Caco-2 (cell line): ENCODE results near the gene ATP1A4. TPM values are rescaled to one million over a fixed set of nuclear protein-coding genes. Genes with fewer than 3 reads are reported as not detected.

Source experiments
- BruUV-seq: library from RNA; stranded (reverse); fragments of 400-500 nt; replicated peaks from 2 replicates; lab custom pipeline; 2021; lab: Mats Ljungman, UMichigan
- CTCF ChIA-PET: fragments of 300-600 bp; sonication (Branson Sonifier 250); formaldehyde crosslinking; loops from one replicate; lab custom pipeline; 2022; ENCODE audit warnings: antibody characterized with exemption; lab: Charles Lee
- POLR2A ChIA-PET: fragments of 300-600 bp; sonication (Branson Sonifier 250); formaldehyde crosslinking; loops from one replicate; lab custom pipeline; 2022; ENCODE audit warnings: antibody characterized with exemption; lab: Charles Lee
- DNase-seq, 2 experiments: peaks; one replicate each; pipeline versions ENCODE4 v3.0.0 to v3.0.0-alpha.2; 2020 to 2022
- H3K27me3 ChIP-seq: replicated peaks from 2 replicates; pipeline ENCODE4 v1.6.0; 2011; ENCODE audit warnings: low read length; ENCODE audit not compliant: control insufficient read depth, insufficient read depth
- H3K36me3 ChIP-seq: 2 replicates; pipeline ENCODE4 v1.5.1; 2011; ENCODE audit warnings: low read length; ENCODE audit not compliant: control insufficient read depth, insufficient read depth
- H3K4me1 ChIP-seq: fragments of 250-450 bp; sonication (Bioruptor Pico); 2 replicates; pipeline ENCODE4 v1.5.1; 2020; ENCODE audit warnings: mild to moderate bottlenecking
- H3K4me3 ChIP-seq: 2 replicates; pipeline ENCODE4 v1.5.1; 2011; ENCODE audit warnings: low read depth, mild to moderate bottlenecking, control low read depth, low read length
- H3K9me3 ChIP-seq: fragments of 250-450 bp; sonication (Bioruptor Pico); 2 replicates; pipeline ENCODE4 v1.5.1; 2020; ENCODE audit warnings: mild to moderate bottlenecking, moderate library complexity
- H3K27ac Mint-ChIP-seq: one replicate; pipeline ENCODE4 v1.8.0; 2022; ENCODE audit warnings: mixed read lengths; ENCODE audit not compliant: unreplicated experiment
- H3K27me3 Mint-ChIP-seq: one replicate; pipeline ENCODE4 v1.8.0; 2022; ENCODE audit warnings: mixed read lengths; ENCODE audit not compliant: insufficient read depth, unreplicated experiment
- H3K36me3 Mint-ChIP-seq: one replicate; pipeline ENCODE4 v1.8.0; 2022; ENCODE audit warnings: mild to moderate bottlenecking, mixed read lengths; ENCODE audit not compliant: insufficient read depth, unreplicated experiment
- H3K4me1 Mint-ChIP-seq: one replicate; pipeline ENCODE4 v1.8.0; 2022; ENCODE audit warnings: low read depth, mixed read lengths; ENCODE audit not compliant: unreplicated experiment
- H3K4me3 Mint-ChIP-seq: one replicate; pipeline ENCODE4 v1.8.0; 2022; ENCODE audit warnings: mild to moderate bottlenecking, moderate library complexity, mixed read lengths; ENCODE audit not compliant: unreplicated experiment
- H3K9me3 Mint-ChIP-seq: one replicate; pipeline ENCODE4 v1.8.0; 2022; ENCODE audit warnings: mixed read lengths; ENCODE audit not compliant: unreplicated experiment
- intact Hi-C: fragments of 100-400 bp; cut with micrococcal nuclease; formaldehyde crosslinking; loops from one replicate; pipeline ENCODE4 v1.10.0; 2022; ENCODE audit not compliant: unreplicated experiment
- total RNA-seq: library from RNA; stranded (reverse); gene quantifications from 2 replicates; pipeline ENCODE4 v1.2.3, GENCODE V29; 2022
- TF ChIP-seq, protein P1 (sequence below), 2 experiments: fragments of 200-600 bp in 1 of 2; IDR thresholded peaks; 1 replicate in 1 of 2; 2 replicates in 1 of 2; pipeline versions ENCODE4 v1.5.1 to v1.8.0; 2011 to 2022; ENCODE audit warnings: antibody characterized with exemption in 1 of 2, control low read depth in 1 of 2, inconsistent platforms in 1 of 2, low read depth in 1 of 2, low read length in 1 of 2, mild to moderate bottlenecking in 1 of 2, moderate library complexity in 1 of 2; ENCODE audit not compliant: insufficient read depth in 1 of 2, severe bottlenecking in 1 of 2, unreplicated experiment in 1 of 2

The ATP1A4 gene
- total RNA-seq, 1 experiment from 2014 or later: not detected

GRCh38 chr1:160169553-160170399, 18.4 kb downstream of the ATP1A4 start:
- Histone ChIP-seq H3K36me3 (no peaks in the 10 kb centered on the region), H3K4me3 (no peak overlapping the region), H3K4me1 (no peaks in the 10 kb centered on the region), H3K9me3 (no peaks in the 10 kb centered on the region), H3K27me3 (no peaks in the 10 kb centered on the region)
- H3K36me3 Mint-ChIP-seq: no peaks in the 10 kb centered on the region
- BruUV-seq: no TSS peak
- ChIA-PET CTCF (interaction anchor here (1.4 to 1.6 kb wide), 2 partner anchors 23 to 82 kb away, joined by 3 to 6 read pairs; no protein-coding TSS in a partner anchor), POLR2A (no interaction called here)
- peaks cover 2% of the 10 kb centered on the region for H3K27me3 Mint-ChIP-seq
- no peaks in the 10 kb centered on the region for H3K4me1 Mint-ChIP-seq
- intact Hi-C loops: no loop called here
- H3K9me3 Mint-ChIP-seq: no peaks in the 10 kb centered on the region
- DNase-seq: no peak
- H3K27ac Mint-ChIP-seq: no peak overlapping the region
- no peak overlapping the region for H3K4me3 Mint-ChIP-seq
- TF ChIP-seq, protein P1, sequence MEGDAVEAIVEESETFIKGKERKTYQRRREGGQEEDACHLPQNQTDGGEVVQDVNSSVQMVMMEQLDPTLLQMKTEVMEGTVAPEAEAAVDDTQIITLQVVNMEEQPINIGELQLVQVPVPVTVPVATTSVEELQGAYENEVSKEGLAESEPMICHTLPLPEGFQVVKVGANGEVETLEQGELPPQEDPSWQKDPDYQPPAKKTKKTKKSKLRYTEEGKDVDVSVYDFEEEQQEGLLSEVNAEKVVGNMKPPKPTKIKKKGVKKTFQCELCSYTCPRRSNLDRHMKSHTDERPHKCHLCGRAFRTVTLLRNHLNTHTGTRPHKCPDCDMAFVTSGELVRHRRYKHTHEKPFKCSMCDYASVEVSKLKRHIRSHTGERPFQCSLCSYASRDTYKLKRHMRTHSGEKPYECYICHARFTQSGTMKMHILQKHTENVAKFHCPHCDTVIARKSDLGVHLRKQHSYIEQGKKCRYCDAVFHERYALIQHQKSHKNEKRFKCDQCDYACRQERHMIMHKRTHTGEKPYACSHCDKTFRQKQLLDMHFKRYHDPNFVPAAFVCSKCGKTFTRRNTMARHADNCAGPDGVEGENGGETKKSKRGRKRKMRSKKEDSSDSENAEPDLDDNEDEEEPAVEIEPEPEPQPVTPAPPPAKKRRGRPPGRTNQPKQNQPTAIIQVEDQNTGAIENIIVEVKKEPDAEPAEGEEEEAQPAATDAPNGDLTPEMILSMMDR (IDR thresholded peaks at IDR 0.05; ENCODE audit: insufficient read depth in 1 of 2, low read depth in 1 of 2, low read length in 1 of 2, severe bottlenecking in 1 of 2, unreplicated experiment in 1 of 2): no peak

DNA sequence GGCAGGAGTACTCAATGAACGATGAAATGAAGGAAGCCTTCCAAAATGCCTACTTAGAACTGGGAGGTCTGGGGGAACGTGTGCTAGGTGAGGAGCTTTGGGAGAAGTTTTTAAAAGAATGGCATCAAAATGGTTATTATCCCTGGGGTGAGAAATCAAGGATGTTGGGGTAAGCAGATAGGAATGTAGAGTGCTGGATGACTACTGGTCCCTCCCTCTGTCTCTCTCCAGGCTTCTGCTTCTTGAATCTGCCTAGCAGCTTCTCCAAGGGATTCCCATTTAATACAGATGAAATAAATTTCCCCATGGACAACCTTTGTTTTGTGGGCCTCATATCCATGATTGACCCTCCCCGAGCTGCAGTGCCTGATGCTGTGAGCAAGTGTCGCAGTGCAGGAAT, 20.0 kb downstream of the ATP1A4 start:
- BruUV-seq: no TSS peak
- no peaks in the 10 kb centered on the region for H3K4me1 ChIP-seq
- no peak for DNase-seq
- no peak overlapping the region for H3K4me3 ChIP-seq
- TF ChIP-seq, protein P1 (IDR thresholded peaks at IDR 0.05; ENCODE audit: insufficient read depth in 1 of 2, low read depth in 1 of 2, low read length in 1 of 2, severe bottlenecking in 1 of 2, unreplicated experiment in 1 of 2): no peak
- no peaks in the 10 kb centered on the region for H3K9me3 Mint-ChIP-seq
- no peaks in the 10 kb centered on the region for H3K36me3 Mint-ChIP-seq
- intact Hi-C loops: no loop called here
- no peaks in the 10 kb centered on the region for H3K4me1 Mint-ChIP-seq
- ChIA-PET POLR2A (interaction anchor here (0.5 kb wide), 1 partner anchor 355 kb away, joined by 4 read pairs; no protein-coding TSS in a partner anchor), CTCF (no interaction called here)
- no peaks in the 10 kb centered on the region for H3K9me3 ChIP-seq
- H3K27me3 ChIP-seq: no peaks in the 10 kb centered on the region
- H3K36me3 ChIP-seq: no peaks in the 10 kb centered on the region
- no peak overlapping the region for H3K27ac Mint-ChIP-seq
- peaks cover 2% of the 10 kb centered on the region for H3K27me3 Mint-ChIP-seq
- H3K4me3 Mint-ChIP-seq: no peak overlapping the region

DNA sequence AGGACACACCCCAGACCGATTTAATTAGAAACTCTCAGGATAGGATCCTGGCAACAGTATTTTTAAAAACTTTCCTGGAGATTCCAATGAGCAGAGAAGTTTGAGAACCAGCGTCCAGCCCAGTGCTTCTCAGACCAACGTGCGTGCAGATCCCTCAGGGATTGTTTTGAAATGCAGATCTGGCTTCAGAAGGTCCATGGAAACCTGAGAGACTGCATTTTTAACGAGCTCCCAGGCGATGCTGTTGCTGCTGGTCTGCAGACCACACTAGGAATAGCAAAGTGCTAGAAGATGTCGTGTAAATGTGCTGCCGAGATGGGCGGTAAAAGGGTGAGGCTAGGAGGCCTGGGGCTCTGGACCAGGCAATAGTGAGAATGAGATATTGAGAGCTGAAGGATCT, 20.6 kb downstream of the ATP1A4 start:
- no TSS peak for BruUV-seq
- TF ChIP-seq, protein P1 (IDR thresholded peaks at IDR 0.05; ENCODE audit: insufficient read depth in 1 of 2, low read depth in 1 of 2, low read length in 1 of 2, severe bottlenecking in 1 of 2, unreplicated experiment in 1 of 2): no peak
- no peaks in the 10 kb centered on the region for H3K4me1 Mint-ChIP-seq
- H3K9me3 Mint-ChIP-seq: no peaks in the 10 kb centered on the region
- no peaks in the 10 kb centered on the region for H3K36me3 ChIP-seq
- H3K4me1 ChIP-seq: no peaks in the 10 kb centered on the region
- H3K27me3 ChIP-seq: no peaks in the 10 kb centered on the region
- ChIA-PET POLR2A (no interaction called here), CTCF (no interaction called here)
- H3K36me3 Mint-ChIP-seq: no peaks in the 10 kb centered on the region
- no peak overlapping the region for H3K4me3 Mint-ChIP-seq
- DNase-seq: no peak
- no peaks in the 10 kb centered on the region for H3K27me3 Mint-ChIP-seq
- H3K27ac Mint-ChIP-seq: no peak overlapping the region
- H3K4me3 ChIP-seq: no peak overlapping the region
- intact Hi-C loops: no loop called here
- H3K9me3 ChIP-seq: no peaks in the 10 kb centered on the region
